Ishikawa (cell line): ENCODE measurements around the gene CHMP4B.

Experiments used
- CEBPB ChIP-seq: IDR thresholded peaks from 2 replicates; pipeline ENCODE4 v1.6.1; 2012
- CREB1 ChIP-seq: IDR thresholded peaks from 2 replicates; pipeline ENCODE4 v1.6.1; 2012; ENCODE audit warnings: low read depth
- EP300 ChIP-seq: IDR thresholded peaks from 2 replicates; pipeline ENCODE4 v1.6.1; 2012; ENCODE audit warnings: borderline replicate concordance
- FOXM1 ChIP-seq: IDR thresholded peaks from 2 replicates; pipeline ENCODE4 v1.6.1; 2012; ENCODE audit warnings: low read depth, borderline replicate concordance
- TAF1 ChIP-seq: IDR thresholded peaks from 2 replicates; pipeline ENCODE4 v1.6.1; 2012; ENCODE audit warnings: low read depth, mild to moderate bottlenecking

DNA sequence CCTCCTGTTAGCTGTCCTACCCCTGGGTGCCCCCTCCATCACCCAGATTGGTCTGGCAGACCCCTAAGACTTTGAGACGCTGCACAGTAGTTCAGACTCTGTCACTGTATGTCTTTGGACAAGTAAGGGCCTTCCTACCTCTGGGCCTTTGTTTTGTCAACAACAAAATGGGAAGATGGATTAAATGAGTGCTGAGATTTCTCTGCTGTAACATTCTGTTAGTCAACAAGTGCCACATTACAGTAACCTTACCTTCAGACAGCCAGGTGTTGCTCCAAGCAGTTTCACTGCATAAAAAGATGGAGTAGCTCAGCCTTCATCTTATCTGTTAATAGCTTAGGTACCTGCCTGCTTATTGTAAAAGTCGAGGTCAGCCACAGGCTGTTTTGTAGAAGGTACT lies 16.0 kb downstream of the CHMP4B start:
- no peak for TF ChIP-seq CREB1
- no peak for TF ChIP-seq CEBPB
- TF ChIP-seq TAF1: no peak
- TF ChIP-seq EP300: no peak
- no peak for TF ChIP-seq FOXM1
